OCI-LY3 (cell line): ENCODE results near the gene CYBB.

ENCODE experiments used
- H2AFZ ChIP-seq: fragments of 200-600, 300-600 bp; shearing (Covaris generic); 2 replicates; pipeline ENCODE4 v1.6.0; 2014; ENCODE audit warnings: antibody characterized with exemption, low read depth, low read length
- H3K27ac ChIP-seq: fragments of 200-600, 300-600 bp; sonication (generic); 2 replicates; pipeline ENCODE4 v1.5.1; 2014; ENCODE audit warnings: mild to moderate bottlenecking, low read length, moderate library complexity, mixed read lengths
- H3K27me3 ChIP-seq: fragments of 200-600, 300-600 bp; sonication (generic); 2 replicates; pipeline ENCODE4 v1.6.1; 2014; ENCODE audit warnings: low read depth, low read length, mixed read lengths
- H3K36me3 ChIP-seq: fragments of 200-600, 300-600 bp; sonication (generic); replicated peaks from 2 replicates; pipeline ENCODE3; 2014; ENCODE audit warnings: low read depth, low read length, mixed read lengths
- H3K4me1 ChIP-seq: fragments of 300-600, 200-600 bp; sonication (generic); 2 replicates; pipeline ENCODE4 v1.6.1; 2014; ENCODE audit warnings: low read length, mixed read lengths
- H3K4me2 ChIP-seq: fragments of 200-600, 300-600 bp; sonication (generic); 2 replicates; pipeline ENCODE4 v1.6.1; 2014; ENCODE audit warnings: low read length, mixed read lengths
- H3K4me3 ChIP-seq: fragments of 300-600, 200-600 bp; sonication (generic); 2 replicates; pipeline ENCODE4 v1.5.1; 2014; ENCODE audit warnings: antibody characterized with exemption, mild to moderate bottlenecking, low read length, moderate library complexity
- H3K79me2 ChIP-seq: fragments of 300-600, 200-600 bp; shearing (Covaris generic); 2 replicates; pipeline ENCODE4 v1.6.1; 2014; ENCODE audit warnings: mild to moderate bottlenecking, low read length, mixed read lengths
- H3K9ac ChIP-seq: fragments of 300-600, 200-600 bp; shearing (Covaris generic); 2 replicates; pipeline ENCODE4 v1.6.0; 2014; ENCODE audit warnings: mild to moderate bottlenecking, low read length, moderate library complexity
- H3K9me3 ChIP-seq: fragments of 200-600, 300-600 bp; shearing (Covaris generic); 2 replicates; pipeline ENCODE4 v1.6.1; 2014; ENCODE audit warnings: low read length, mixed read lengths; ENCODE audit not compliant: insufficient read depth
- H4K20me1 ChIP-seq: fragments of 200-600, 300-600 bp; sonication (generic); 2 replicates; pipeline ENCODE4 v1.6.1; 2016; ENCODE audit warnings: low read length, mixed read lengths; ENCODE audit not compliant: insufficient read depth
- EZH2phosphoT487 ChIP-seq: fragments of 200-600 bp; shearing (Covaris generic); IDR thresholded peaks from 2 replicates; pipeline ENCODE4 v1.6.1; 2018; ENCODE audit warnings: antibody characterized with exemption, mixed run types, low read depth
- TF ChIP-seq, protein P1 (sequence below): fragments of 200-600, 300-600 bp; sonication (generic); IDR thresholded peaks from 2 replicates; pipeline ENCODE4 v1.5.1; 2014; ENCODE audit warnings: antibody characterized with exemption, low read length, low read depth

The CYBB gene

DNA sequence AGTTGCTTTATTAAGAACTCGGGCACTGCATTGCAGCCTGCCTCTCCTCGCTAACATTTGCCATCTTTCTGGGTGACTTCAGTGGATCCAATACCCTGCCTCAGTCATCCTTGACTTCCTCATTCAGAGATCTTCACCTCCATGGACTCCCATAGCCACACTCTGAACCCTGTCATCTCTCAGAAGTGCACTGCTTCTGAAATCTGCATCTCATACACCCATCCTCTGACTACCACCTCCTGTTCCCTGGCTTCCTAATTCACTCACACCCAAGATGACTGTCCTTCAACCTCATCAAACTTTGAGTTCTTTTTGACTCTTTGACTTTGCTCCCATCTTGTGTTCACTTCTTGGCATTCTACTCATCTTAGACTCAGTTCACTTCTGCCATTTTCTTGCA is 25.3 kb upstream of the CYBB start:
- H3K27me3 ChIP-seq = no peaks in the 10 kb centered on the region
- peak overlapping the region; percentile 45; the same call in 1 of the 2 replicates for H3K4me3 ChIP-seq
- peaks cover 77% of the 10 kb centered on the region for H3K4me1 ChIP-seq
- no peaks in the 10 kb centered on the region for H3K79me2 ChIP-seq
- no peak for TF ChIP-seq EZH2phosphoT487
- TF ChIP-seq, protein P1, sequence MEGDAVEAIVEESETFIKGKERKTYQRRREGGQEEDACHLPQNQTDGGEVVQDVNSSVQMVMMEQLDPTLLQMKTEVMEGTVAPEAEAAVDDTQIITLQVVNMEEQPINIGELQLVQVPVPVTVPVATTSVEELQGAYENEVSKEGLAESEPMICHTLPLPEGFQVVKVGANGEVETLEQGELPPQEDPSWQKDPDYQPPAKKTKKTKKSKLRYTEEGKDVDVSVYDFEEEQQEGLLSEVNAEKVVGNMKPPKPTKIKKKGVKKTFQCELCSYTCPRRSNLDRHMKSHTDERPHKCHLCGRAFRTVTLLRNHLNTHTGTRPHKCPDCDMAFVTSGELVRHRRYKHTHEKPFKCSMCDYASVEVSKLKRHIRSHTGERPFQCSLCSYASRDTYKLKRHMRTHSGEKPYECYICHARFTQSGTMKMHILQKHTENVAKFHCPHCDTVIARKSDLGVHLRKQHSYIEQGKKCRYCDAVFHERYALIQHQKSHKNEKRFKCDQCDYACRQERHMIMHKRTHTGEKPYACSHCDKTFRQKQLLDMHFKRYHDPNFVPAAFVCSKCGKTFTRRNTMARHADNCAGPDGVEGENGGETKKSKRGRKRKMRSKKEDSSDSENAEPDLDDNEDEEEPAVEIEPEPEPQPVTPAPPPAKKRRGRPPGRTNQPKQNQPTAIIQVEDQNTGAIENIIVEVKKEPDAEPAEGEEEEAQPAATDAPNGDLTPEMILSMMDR = no peak
- H2AFZ ChIP-seq = no peak overlapping the region
- H3K27ac ChIP-seq = peak overlapping the region; percentile 100
- H3K9me3 ChIP-seq = no peaks in the 10 kb centered on the region
- no peaks in the 10 kb centered on the region for H4K20me1 ChIP-seq
- H3K4me2 ChIP-seq = peak overlapping the region; percentile 71
- H3K36me3 ChIP-seq = no peaks in the 10 kb centered on the region
- H3K9ac ChIP-seq = peak overlapping the region; percentile 84

DNA sequence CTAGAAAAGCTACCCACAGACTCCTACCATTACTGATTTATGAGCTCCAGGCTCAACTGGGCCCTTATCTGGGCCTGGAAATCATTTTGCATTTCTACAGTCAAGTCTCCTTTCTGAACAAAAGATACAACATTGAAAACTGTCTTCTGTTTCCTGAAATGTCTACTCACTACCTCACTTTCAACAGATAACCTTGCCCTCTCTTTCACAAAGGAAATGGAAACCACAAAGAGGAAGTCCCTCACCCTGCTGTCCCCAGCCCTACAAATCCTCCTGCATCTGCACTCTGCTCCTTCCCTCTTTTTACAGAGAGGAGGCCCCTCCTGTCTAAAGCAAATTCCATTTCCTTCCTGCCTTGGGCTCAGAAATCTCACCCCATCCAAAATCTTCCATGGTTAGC is 24.8 kb upstream of the CYBB start:
- Histone ChIP-seq H3K79me2 (no peaks in the 10 kb centered on the region), H2AFZ (no peak overlapping the region), H3K27ac (peak overlapping the region; percentile 100), H3K9ac (peak overlapping the region; percentile 84), H3K4me2 (peak overlapping the region; percentile 71), H3K9me3 (no peaks in the 10 kb centered on the region), H3K27me3 (no peaks in the 10 kb centered on the region), H3K4me1 (peaks cover 82% of the 10 kb centered on the region), H3K4me3 (peak overlapping the region; percentile 45; the same call in 1 of the 2 replicates), H3K36me3 (no peaks in the 10 kb centered on the region), H4K20me1 (no peaks in the 10 kb centered on the region)
- TF ChIP-seq EZH2phosphoT487 = no peak
- TF ChIP-seq, protein P1 = no peak

DNA sequence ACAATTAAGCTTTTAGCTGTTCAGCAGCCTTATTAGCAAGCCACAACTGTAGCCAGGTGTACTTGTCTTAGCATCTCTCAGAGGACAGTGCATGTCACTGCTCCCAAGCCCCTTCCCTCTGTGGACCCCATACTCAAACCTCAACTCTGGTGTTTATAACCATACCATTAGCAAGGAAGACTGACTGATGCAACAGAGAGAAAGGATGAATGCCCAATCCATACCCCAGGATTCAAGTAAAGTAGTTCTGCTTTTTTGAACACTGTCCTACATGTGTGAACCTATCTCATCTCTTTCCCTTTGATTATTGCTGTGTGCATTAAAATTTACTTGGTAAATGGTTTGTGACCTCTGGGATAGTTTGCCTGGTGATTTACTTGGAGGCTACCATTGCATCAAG is 22.8 kb upstream of the CYBB start:
- no peak for TF ChIP-seq EZH2phosphoT487
- TF ChIP-seq, protein P1 = no peak
- H3K4me3 ChIP-seq = no peak overlapping the region
- H3K4me1 ChIP-seq = peaks cover 89% of the 10 kb centered on the region
- no peak overlapping the region for H3K9ac ChIP-seq
- H3K4me2 ChIP-seq = no peak overlapping the region
- no peak overlapping the region for H3K27ac ChIP-seq
- no peaks in the 10 kb centered on the region for H3K27me3 ChIP-seq
- H2AFZ ChIP-seq = no peak overlapping the region
- H3K79me2 ChIP-seq = no peaks in the 10 kb centered on the region
- no peaks in the 10 kb centered on the region for H3K36me3 ChIP-seq
- H3K9me3 ChIP-seq = no peaks in the 10 kb centered on the region
- H4K20me1 ChIP-seq = no peaks in the 10 kb centered on the region

DNA sequence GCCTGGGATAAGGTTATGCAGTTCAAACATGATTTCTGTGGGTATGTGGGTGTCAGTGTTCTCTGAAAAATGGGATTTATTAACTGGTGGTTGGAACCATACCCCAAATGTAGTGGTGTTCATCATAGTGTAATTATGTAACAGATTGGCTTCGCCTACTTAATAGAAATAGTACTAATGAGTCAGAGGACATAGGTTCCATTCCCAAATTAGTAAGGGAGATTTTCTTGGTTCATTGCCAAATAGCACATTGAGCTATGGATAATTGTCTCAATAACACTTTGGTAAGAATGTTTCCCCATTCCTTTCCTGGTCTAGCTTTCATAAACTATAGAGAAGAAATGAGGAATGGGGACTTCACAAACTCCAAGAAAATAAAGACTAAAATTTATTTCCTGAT is 20.5 kb upstream of the CYBB start:
- Histone ChIP-seq H3K27ac (peak overlapping the region; percentile 59), H3K4me3 (no peak overlapping the region), H3K4me2 (peak overlapping the region; percentile 7; the same call in 1 of the 2 replicates), H3K4me1 (peaks cover 84% of the 10 kb centered on the region), H4K20me1 (no peaks in the 10 kb centered on the region), H3K9ac (peak overlapping the region; percentile 15; the same call in 1 of the 2 replicates), H3K79me2 (no peaks in the 10 kb centered on the region), H3K36me3 (no peaks in the 10 kb centered on the region), H2AFZ (no peak overlapping the region), H3K27me3 (no peaks in the 10 kb centered on the region), H3K9me3 (no peaks in the 10 kb centered on the region)
- no peak for TF ChIP-seq EZH2phosphoT487
